ENCODE measurements around the gene FRMD7. TPM values are rescaled to one million over a fixed set of nuclear protein-coding genes. Genes with fewer than 3 reads are reported as not detected.

The FRMD7 gene
- total RNA-seq, 1 donor from 2014 or later: not detected

DNA sequence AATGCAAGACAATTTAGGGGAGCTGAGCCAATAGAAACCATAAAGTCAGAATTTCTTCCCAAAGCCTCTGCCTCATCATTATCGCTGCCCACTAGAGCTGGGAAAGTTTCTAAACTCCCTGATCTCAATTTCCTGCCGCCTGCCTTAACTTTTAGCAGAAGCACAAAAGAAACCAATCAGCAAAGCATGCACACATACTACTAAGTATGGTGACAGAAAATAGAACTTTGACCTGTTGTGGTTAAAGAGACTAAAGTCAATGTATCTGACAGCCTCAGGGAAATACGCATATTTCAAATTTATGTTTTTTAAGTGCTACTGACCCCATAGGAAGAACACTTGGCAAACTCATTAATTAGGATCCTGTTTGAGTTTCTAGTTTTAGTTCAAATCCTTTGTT lies 94.7 kb downstream of the FRMD7 start:
- DNase-seq (ENCODE audit: low spot score, unreplicated experiment): no peak
- TF ChIP-seq, protein P1, sequence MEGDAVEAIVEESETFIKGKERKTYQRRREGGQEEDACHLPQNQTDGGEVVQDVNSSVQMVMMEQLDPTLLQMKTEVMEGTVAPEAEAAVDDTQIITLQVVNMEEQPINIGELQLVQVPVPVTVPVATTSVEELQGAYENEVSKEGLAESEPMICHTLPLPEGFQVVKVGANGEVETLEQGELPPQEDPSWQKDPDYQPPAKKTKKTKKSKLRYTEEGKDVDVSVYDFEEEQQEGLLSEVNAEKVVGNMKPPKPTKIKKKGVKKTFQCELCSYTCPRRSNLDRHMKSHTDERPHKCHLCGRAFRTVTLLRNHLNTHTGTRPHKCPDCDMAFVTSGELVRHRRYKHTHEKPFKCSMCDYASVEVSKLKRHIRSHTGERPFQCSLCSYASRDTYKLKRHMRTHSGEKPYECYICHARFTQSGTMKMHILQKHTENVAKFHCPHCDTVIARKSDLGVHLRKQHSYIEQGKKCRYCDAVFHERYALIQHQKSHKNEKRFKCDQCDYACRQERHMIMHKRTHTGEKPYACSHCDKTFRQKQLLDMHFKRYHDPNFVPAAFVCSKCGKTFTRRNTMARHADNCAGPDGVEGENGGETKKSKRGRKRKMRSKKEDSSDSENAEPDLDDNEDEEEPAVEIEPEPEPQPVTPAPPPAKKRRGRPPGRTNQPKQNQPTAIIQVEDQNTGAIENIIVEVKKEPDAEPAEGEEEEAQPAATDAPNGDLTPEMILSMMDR (IDR thresholded peaks at IDR 0.05; ENCODE audit: unreplicated experiment): no peak
- H3K36me3 Mint-ChIP-seq (ENCODE audit: insufficient read depth): peaks cover 10% of the 10 kb centered on the region
- H3K9me3 Mint-ChIP-seq (ENCODE audit: low read depth): no peaks in the 10 kb centered on the region
- H3K4me1 Mint-ChIP-seq (ENCODE audit: low read depth): peaks cover 65% of the 10 kb centered on the region
- H3K4me3 Mint-ChIP-seq (ENCODE audit: low read depth): no peak overlapping the region
- peak overlapping the region; percentile 59 for H3K27ac Mint-ChIP-seq
- H3K27me3 Mint-ChIP-seq: no peaks in the 10 kb centered on the region

DNA sequence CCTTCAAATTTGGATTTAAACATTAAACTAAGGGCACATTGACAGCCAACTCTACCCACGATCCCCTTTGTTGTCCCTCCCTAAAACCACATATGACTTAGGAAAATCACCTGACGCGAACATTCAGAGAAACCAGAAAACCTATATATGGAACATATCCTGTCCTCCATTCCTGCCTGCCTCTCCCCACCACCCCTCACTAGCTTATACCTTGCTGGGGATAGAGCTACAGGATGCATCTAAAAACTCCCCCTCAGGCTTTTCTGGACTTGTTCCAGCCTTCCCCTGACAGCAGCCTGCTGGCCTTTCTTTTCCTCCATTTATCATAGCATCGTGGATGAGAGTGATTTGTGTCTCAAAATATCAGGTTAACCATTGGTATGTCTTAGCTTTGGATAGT lies 96.0 kb downstream of the FRMD7 start:
- Mint-ChIP-seq H3K9me3 (ENCODE audit: low read depth) (no peaks in the 10 kb centered on the region), H3K4me1 (ENCODE audit: low read depth) (peaks cover 63% of the 10 kb centered on the region), H3K27ac (peak overlapping the region; percentile 47)

DNA sequence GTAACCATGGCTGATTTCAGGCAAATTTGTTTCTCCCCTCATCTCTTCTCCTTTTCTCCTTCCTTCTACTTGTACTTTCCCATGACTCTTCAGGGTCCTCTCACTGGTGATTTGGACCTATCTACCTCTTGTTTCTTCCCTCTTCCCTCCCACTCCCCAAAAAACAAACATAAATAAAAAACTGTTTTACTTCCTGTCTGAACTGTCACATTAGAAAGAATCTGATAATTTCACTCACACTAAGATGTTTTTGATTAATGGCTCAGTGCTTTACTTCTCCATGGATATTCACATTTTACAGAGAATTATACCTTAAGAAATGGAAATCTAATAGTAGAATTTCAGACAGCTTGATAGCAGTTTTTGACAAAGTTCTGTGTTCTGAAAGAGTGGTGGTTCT lies 97.6 kb downstream of the FRMD7 start:
- Mint-ChIP-seq H3K4me1 (ENCODE audit: low read depth) (peaks cover 74% of the 10 kb centered on the region), H3K9me3 (ENCODE audit: low read depth) (no peaks in the 10 kb centered on the region), H3K27ac (no peak overlapping the region), H3K36me3 (ENCODE audit: insufficient read depth) (peaks cover 16% of the 10 kb centered on the region), H3K4me3 (ENCODE audit: low read depth) (no peak overlapping the region), H3K27me3 (no peaks in the 10 kb centered on the region)
- TF ChIP-seq, protein P1 (IDR thresholded peaks at IDR 0.05; ENCODE audit: unreplicated experiment): no peak
- DNase-seq (ENCODE audit: low spot score, unreplicated experiment): no peak

More for the DNA sequence above, 96.0 kb downstream of the FRMD7 start:
- DNase-seq (ENCODE audit: low spot score, unreplicated experiment): no peak
- TF ChIP-seq, protein P1 (IDR thresholded peaks at IDR 0.05; ENCODE audit: unreplicated experiment): no peak
- no peaks in the 10 kb centered on the region for H3K27me3 Mint-ChIP-seq
- H3K4me3 Mint-ChIP-seq (ENCODE audit: low read depth): no peak overlapping the region
- peaks cover 16% of the 10 kb centered on the region for H3K36me3 Mint-ChIP-seq (ENCODE audit: insufficient read depth)

Other genes with a start within 250 kb of the FRMD7 start
- gene STK26, start 104.7 kb downstream of the FRMD7 start, total RNA-seq: 65.2 and 69.7 TPM in 2 replicates
- gene RAP2C, start 91.4 kb upstream of the FRMD7 start, total RNA-seq: 48.8 and 57.3 TPM in 2 replicates

All from progenitor cell of endocrine pancreas (in vitro differentiated cells).